Large intestine (tissue), 3 donors: ENCODE measurements around the gene EFCAB6. TPM values are rescaled to one million over a fixed set of nuclear protein-coding genes. Genes with fewer than 3 reads are reported as not detected.

Experiments used
- DNase-seq, 2 donors: peaks; one replicate each; pipeline versions ENCODE4 v3.0.0 to v3.0.0-alpha.2; 2013
- H3K27ac ChIP-seq: one replicate; pipeline ENCODE4 v1.5.1; 2013; ENCODE audit warnings: low read length
- H3K27me3 ChIP-seq: 2 replicates; pipeline ENCODE4 v1.6.1; 2013; ENCODE audit warnings: low read length; ENCODE audit not compliant: control insufficient read depth, insufficient read depth
- H3K36me3 ChIP-seq: 2 replicates; pipeline ENCODE4 v1.6.1; 2013; ENCODE audit warnings: low read length; ENCODE audit not compliant: control insufficient read depth, insufficient read depth
- H3K4me1 ChIP-seq: one replicate; pipeline ENCODE4 v1.6.1; 2013; ENCODE audit warnings: low read length; ENCODE audit not compliant: control insufficient read depth, insufficient read depth
- H3K4me3 ChIP-seq: one replicate; pipeline ENCODE4 v1.5.1; 2013; ENCODE audit warnings: low read length
- H3K9me3 ChIP-seq: one replicate; pipeline ENCODE4 v1.6.1; 2013; ENCODE audit warnings: mild to moderate bottlenecking, low read depth, low read length, moderate library complexity; ENCODE audit not compliant: control insufficient read depth
- WGBS: methylation state at CpG from one replicate; pipeline ENCODE4 v1.1.5; 2013; ENCODE audit warnings: low lambda C conversion rate; ENCODE audit not compliant: insufficient coverage; 5-methylcytosine and 5-hydroxymethylcytosine counted together
- polyA plus RNA-seq: library from polyadenylated mRNA; unstranded; fragments of 120-200 nt; gene quantifications from one replicate; pipeline ENCODE4 v1.2.1, GENCODE V29; 2013

Gene EFCAB6
- polyA plus RNA-seq, 1 donor, result 1.5 TPM

GRCh38 chr22:43714104-43714503 lies 98.0 kb downstream of the EFCAB6 start:
- H3K27ac ChIP-seq, result no peak overlapping the region
- H3K27me3 ChIP-seq, result no peaks in the 10 kb centered on the region
- DNase-seq, result no peak
- H3K4me3 ChIP-seq, result no peak overlapping the region
- no peaks in the 10 kb centered on the region for H3K9me3 ChIP-seq
- 100% methylated on average over 2 of the region's 2 CpGs for WGBS
- H3K36me3 ChIP-seq, result no peaks in the 10 kb centered on the region
- H3K4me1 ChIP-seq, result no peaks in the 10 kb centered on the region

GRCh38 chr22:43711681-43712080 lies 100.4 kb downstream of the EFCAB6 start:
- H3K27ac ChIP-seq, result no peak overlapping the region
- H3K9me3 ChIP-seq, result no peaks in the 10 kb centered on the region
- no peaks in the 10 kb centered on the region for H3K27me3 ChIP-seq
- H3K36me3 ChIP-seq, result no peaks in the 10 kb centered on the region
- no peaks in the 10 kb centered on the region for H3K4me1 ChIP-seq
- H3K4me3 ChIP-seq, result no peak overlapping the region
- DNase-seq, result no peak
- 88% methylated on average over 4 of the region's 4 CpGs for WGBS

- Histone ChIP-seq H3K27me3 (no peaks in the 10 kb centered on the region), H3K4me1 (no peaks in the 10 kb centered on the region), H3K4me3 (no peak overlapping the region), H3K9me3 (no peaks in the 10 kb centered on the region), H3K27ac (no peak overlapping the region), H3K36me3 (no peaks in the 10 kb centered on the region)
- DNase-seq, result no peak
- 78% methylated on average over 2 of the region's 3 CpGs for WGBS
Measured at GRCh38 chr22:43707648-43708047, 104.5 kb downstream of the EFCAB6 start.

DNA sequence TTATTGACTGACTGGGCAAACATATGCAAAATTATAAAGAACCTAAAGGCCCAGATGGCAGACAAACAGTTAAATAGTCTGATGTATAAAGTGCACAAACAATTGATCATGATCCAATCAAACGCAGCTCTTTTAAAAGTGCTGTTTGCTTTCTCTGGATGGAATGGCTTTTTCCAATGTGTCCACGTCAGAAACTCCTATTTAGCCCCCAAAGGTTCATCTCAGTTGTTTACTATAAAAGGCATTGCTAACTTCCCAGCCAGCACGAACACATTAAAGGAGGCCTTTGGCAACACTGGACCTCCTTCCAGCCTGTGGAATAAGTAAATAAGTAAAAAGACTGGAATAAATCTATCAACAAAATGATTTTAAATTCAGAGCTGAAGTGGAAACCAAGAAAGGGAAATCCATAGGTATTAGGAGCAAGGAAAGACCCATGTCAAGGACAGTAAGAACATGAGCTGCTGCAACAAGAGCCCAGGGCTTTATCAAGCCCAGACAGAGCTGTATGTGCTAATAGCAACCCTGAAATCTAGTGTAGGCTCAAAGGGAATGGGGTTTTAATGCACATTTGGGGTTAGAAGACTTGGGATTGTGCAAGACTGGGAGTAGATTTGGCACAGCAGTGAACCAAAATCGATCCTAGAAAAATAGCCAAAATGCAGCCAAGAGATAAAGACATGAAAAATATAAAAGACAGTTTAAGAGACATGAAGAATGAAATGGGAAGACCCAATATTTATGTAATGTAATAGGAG lies 105.4 kb downstream of the EFCAB6 start:
- WGBS, result 85% methylated on average over 3 of the region's 4 CpGs
- no peak overlapping the region for H3K27ac ChIP-seq
- H3K4me3 ChIP-seq, result no peak overlapping the region
- no peak for DNase-seq
- no peaks in the 10 kb centered on the region for H3K27me3 ChIP-seq
- H3K36me3 ChIP-seq, result no peaks in the 10 kb centered on the region
- H3K4me1 ChIP-seq, result no peaks in the 10 kb centered on the region
- no peaks in the 10 kb centered on the region for H3K9me3 ChIP-seq

DNA sequence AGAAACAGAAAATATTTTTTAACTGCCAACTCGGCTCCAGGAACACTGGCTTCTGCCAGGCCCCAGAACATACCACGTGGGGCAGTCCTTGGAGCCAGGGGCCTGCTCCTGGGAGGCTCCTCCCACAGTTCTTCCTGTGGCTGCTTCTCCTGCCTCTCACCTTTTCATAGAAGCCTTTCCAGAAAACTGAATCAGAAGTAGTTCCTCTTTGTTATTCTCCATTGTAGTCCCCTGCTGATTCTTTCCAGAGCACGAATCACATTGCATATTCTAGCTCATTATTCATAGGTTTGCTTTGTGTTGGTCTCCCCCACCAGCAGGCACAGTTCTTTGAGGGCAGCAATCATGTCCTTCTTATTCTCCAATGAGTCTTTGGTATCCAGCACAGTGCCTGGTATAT lies 106.0 kb downstream of the EFCAB6 start:
- no peaks in the 10 kb centered on the region for H3K9me3 ChIP-seq
- H3K4me3 ChIP-seq, result no peak overlapping the region
- WGBS, result 100% methylated on average over 1 of the region's 3 CpGs
- no peak overlapping the region for H3K27ac ChIP-seq
- no peaks in the 10 kb centered on the region for H3K4me1 ChIP-seq
- H3K27me3 ChIP-seq, result no peaks in the 10 kb centered on the region
- DNase-seq, result no peak
- H3K36me3 ChIP-seq, result no peaks in the 10 kb centered on the region

DNA sequence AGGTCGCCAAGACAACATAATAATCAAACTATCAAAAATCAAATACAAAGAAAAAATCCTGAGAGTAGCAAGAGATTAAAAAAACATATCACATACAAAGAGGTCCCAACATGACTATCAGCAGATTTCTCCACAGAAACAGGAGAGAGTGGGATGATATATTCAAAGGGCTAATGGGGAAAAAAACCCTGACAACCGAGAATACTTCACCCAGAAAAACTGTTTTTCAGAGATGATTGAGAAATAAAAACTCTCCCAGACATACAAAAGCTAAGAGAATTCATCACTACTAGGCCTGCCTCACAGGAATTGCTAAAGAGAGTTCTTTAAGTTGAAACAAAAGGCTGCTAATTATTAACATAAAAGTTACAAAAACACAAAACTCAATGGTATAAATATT lies 108.1 kb downstream of the EFCAB6 start:
- no peaks in the 10 kb centered on the region for H3K36me3 ChIP-seq
- WGBS, result 100% methylated on average over 1 of the region's 2 CpGs
- H3K4me3 ChIP-seq, result no peak overlapping the region
- H3K9me3 ChIP-seq, result no peaks in the 10 kb centered on the region
- H3K27ac ChIP-seq, result no peak overlapping the region
- H3K27me3 ChIP-seq, result no peaks in the 10 kb centered on the region
- no peak for DNase-seq
- H3K4me1 ChIP-seq, result no peaks in the 10 kb centered on the region

DNA sequence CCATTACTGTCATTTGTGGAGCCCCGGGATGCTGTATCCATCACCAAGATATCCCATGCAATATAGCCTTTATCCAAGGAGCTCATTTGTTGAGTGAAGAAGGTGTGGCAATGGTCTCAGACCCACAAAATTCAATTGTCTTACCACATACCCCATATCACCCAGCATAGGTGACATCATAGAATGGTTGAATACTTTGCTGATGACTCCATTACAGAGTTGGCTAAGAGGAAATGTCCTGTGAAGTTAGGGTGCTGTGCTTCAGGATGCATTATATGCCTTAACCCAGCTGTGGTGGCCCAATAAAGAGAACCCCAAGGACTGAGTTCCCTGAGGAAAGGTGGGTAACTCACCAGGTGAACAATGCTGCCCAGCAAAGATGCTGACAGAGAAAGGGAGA lies 113.7 kb downstream of the EFCAB6 start:
- Histone ChIP-seq H3K4me1 (no peaks in the 10 kb centered on the region), H3K27ac (no peak overlapping the region), H3K4me3 (no peak overlapping the region), H3K9me3 (no peaks in the 10 kb centered on the region), H3K27me3 (no peaks in the 10 kb centered on the region), H3K36me3 (no peaks in the 10 kb centered on the region)
- no peak for DNase-seq
- no CpG with 5 or more reads among the region's 1 CpG for WGBS

DNA sequence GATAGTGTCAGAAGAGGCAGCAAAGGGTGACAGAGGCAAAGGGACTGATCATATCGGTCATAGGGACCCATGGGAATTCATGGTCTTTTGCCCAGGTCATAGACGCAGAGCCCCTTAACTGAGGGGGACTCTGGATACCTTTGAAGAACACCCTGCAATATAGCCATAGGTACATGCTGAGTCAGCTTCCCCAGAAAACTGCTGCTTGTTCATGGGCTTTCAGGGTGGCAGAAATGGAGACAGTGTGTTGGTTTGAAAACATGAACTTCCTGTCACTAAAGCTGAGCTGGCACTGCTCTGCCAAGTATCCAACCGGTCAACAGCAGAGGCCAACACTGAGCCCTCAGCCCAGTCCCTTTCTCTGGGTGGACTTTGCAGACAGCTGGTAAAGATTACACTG lies 114.2 kb downstream of the EFCAB6 start:
- WGBS, result no CpG with 5 or more reads among the region's 3 CpGs
- H3K4me1 ChIP-seq, result no peaks in the 10 kb centered on the region
- H3K4me3 ChIP-seq, result no peak overlapping the region
- no peaks in the 10 kb centered on the region for H3K9me3 ChIP-seq
- H3K27me3 ChIP-seq, result no peaks in the 10 kb centered on the region
- no peaks in the 10 kb centered on the region for H3K36me3 ChIP-seq
- no peak overlapping the region for H3K27ac ChIP-seq
- DNase-seq, result no peak

DNA sequence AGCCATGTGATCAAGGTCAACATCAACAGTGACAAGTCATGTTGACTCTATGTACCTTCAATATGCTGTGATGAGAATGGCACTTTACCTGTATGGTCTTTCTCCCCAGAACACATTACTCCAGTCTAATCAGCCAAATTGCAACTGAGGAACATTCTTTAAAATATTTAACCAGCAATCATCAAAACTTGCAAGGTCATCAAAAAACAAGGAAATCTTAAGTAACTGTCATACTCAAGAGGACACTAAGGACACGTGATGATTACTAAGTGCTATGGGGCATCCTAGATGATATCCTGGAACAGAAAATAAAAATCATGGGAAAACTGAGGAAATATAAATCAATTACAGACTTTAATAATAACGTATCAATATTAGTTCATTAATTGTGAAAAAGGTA lies 118.9 kb downstream of the EFCAB6 start:
- DNase-seq, result no peak
- Histone ChIP-seq H3K4me1 (no peaks in the 10 kb centered on the region), H3K4me3 (no peak overlapping the region), H3K27me3 (no peaks in the 10 kb centered on the region), H3K27ac (no peak overlapping the region), H3K9me3 (no peaks in the 10 kb centered on the region), H3K36me3 (no peaks in the 10 kb centered on the region)
- WGBS, result 96% methylated on average over 2 of the region's 2 CpGs

- Histone ChIP-seq H3K4me1 (no peaks in the 10 kb centered on the region), H3K27ac (no peak overlapping the region), H3K9me3 (no peaks in the 10 kb centered on the region), H3K27me3 (no peaks in the 10 kb centered on the region), H3K4me3 (no peak overlapping the region), H3K36me3 (no peaks in the 10 kb centered on the region)
- WGBS, result no CpG with 5 or more reads among the region's 6 CpGs
- DNase-seq, result no peak
Measured at GRCh38 chr22:43689356-43689755, 122.7 kb downstream of the EFCAB6 start.

GRCh38 chr22:43682851-43683250 lies 129.3 kb downstream of the EFCAB6 start:
- Histone ChIP-seq H3K27me3 (no peaks in the 10 kb centered on the region), H3K4me3 (no peak overlapping the region), H3K27ac (no peak overlapping the region), H3K9me3 (no peaks in the 10 kb centered on the region), H3K4me1 (no peaks in the 10 kb centered on the region), H3K36me3 (no peaks in the 10 kb centered on the region)
- peak; percentile 58 to 79 for DNase-seq
- 21% methylated on average over 2 of the region's 6 CpGs for WGBS
